ENCODE data around the gene RUNDC1.

DNA sequence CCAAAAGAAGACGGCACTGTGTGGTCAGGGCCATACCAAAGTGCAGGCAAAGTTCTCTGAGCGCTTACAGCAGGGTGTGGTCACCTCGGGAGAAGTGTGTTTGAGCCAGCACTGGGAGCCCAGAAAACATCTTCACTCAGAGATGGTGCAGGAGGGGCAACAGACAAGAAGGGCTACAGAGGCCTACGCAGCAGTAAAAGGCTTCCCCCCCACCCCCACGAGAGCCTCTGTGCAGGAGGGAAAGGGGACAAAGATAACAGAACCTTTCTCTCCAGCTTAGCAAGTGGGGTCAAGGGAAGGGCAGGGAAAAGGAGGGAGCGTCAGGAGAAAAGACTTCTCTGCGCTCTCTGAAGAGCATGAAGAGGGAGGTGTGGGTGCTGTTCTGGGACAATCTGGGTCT is 39.1 kb downstream of the RUNDC1 start:
- TF ChIP-seq EZH2 (optimal IDR thresholded peaks at IDR 0.05; ENCODE audit: low read depth, low read length) (no peak), CTCF (IDR thresholded peaks at IDR 0.05; ENCODE audit: low read length) (no peak)
